ENCODE data around the gene MRM3.

GRCh38 chr17:742147-742793, 39.9 kb upstream of the MRM3 start:
- TF ChIP-seq EP300 (IDR thresholded peaks at IDR 0.05) (no peak), CTCF (IDR thresholded peaks at IDR 0.05) (no peak), POLR2A (IDR thresholded peaks at IDR 0.05) (no peak)

All from gastroesophageal sphincter (tissue), 3 donors.